ENCODE data around the gene SIM1. TPM values are rescaled to one million over a fixed set of nuclear protein-coding genes. Genes with fewer than 3 reads are reported as not detected.

SIM1 gene
- total and polyA plus RNA-seq, 5 experiments from 2014 or later = not detected

DNA sequence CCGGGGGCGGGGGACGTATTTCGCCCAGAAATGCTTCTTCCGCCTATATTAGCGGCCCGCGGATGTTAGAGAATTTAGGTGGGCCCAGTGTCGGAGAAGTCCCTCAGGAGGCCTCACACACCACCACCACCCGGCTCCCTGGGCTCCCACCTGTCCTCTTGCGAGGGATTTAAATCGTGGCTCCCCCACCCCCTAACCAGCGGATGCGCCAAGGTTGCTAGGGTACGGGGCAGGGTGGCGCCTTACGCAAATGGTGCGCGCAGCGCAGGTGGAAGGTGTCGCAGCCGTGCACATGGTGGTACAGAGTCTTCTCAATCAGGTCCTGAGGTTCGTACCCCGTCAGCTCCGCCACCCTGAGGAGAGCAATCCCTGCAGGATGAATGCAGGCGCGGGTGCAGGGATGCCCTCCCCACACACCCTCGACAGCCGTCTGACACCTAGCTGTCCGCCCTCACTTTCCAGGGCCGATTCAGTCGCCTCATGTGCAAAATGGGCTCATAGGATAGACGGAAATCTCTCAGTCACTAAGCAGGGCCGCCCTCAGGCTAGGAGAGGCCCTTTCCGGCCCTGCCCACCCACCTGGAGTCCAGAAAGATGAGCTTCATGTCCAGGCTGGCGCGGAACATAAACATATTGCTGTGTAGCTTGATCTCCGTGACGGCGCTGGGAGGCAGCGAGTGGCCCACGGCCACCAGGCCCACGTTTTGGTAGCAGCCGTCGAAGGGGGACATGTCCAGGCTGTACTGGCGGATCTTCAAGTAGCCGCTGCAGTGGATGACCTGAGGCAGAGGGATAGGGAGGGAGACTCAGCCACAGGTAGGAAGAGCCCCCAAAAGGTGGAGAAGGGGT lies 16.6 kb downstream of the SIM1 start:
- peak overlapping the region in 1 of 10 donors; percentile 85 for H3K27ac Mint-ChIP-seq
- POLR2A ChIA-PET = no interaction called here
- peaks cover 0 to 10% (median 0%) of the 10 kb centered on the region in 9 donors for H3K9me3 Mint-ChIP-seq
- peaks cover 22 to 55% (median 46%) of the 10 kb centered on the region in 5 donors for H3K27me3 Mint-ChIP-seq
- H3K4me3 Mint-ChIP-seq = no peak overlapping the region
- DNase-seq = no peak
- no peak for ATAC-seq
- H3K36me3 Mint-ChIP-seq = peaks cover 0 to 9% (median 4%) of the 10 kb centered on the region in 3 donors
- peaks cover 0 to 12% (median 9%) of the 10 kb centered on the region in 4 donors for H3K4me1 Mint-ChIP-seq

DNA sequence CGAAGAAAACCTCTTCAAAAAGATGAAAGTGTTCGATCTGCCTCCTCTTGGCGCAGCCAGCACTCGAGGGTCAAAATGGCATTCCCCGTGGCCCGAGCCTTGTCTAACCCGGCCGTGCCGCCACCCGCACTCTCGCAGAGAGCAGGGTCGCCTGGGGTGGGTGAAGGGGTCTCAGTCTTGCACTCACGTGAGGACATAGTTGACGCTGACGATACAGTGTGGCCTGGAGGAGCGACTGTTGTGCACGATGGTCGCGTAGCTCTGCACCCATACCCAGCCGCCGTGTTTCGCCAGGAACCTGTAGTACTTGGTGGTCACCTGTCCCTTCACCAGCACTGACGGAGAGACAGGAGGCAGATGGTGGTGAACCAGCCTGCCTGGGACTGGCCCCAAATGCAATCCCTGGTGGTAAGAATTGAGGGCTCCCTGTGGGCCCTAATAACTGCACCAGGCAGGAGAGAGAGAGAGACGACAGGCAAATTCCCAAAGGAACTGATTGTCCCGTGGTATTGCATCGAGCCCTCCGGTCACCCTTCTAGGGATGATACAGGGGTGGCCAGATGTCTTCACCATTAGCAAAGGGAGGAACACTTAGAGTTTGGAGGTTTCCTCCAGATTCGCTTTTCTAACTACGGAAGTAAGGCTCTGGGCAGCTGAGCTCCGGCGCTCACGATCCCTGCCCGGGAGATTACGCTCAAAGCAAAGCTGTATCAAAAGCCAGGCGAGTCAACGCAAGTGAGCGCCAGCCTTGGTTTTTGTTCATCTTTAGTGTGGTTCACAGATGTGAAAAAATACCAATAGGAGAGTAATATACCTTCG lies 17.4 kb downstream of the SIM1 start:
- Mint-ChIP-seq H3K4me1 (peaks cover 0 to 12% (median 9%) of the 10 kb centered on the region in 4 donors), H3K4me3 (peak overlapping the region in 3 of 10 donors; percentile 5 to 20 (median 18)), H3K36me3 (peaks cover 0 to 4% (median 4%) of the 10 kb centered on the region in 3 donors), H3K9me3 (peaks cover 0 to 7% (median 0%) of the 10 kb centered on the region in 9 donors), H3K27me3 (peaks cover 22 to 57% (median 46%) of the 10 kb centered on the region in 5 donors), H3K27ac (no peak overlapping the region)
- no peak for ATAC-seq
- POLR2A ChIA-PET = no interaction called here
- no peak for DNase-seq

- ATAC-seq (no peak), DNase-seq (no peak)
- Mint-ChIP-seq H3K27me3 (peaks cover 27 to 62% (median 49%) of the 10 kb centered on the region in 5 donors), H3K9me3 (peaks cover 0 to 7% (median 0%) of the 10 kb centered on the region in 9 donors), H3K36me3 (peaks cover 0 to 4% (median 4%) of the 10 kb centered on the region in 3 donors), H3K27ac (no peak overlapping the region), H3K4me1 (peaks cover 0 to 12% (median 9%) of the 10 kb centered on the region in 4 donors), H3K4me3 (peak overlapping the region in 3 of 10 donors; percentile 5 to 50 (median 20))
- POLR2A ChIA-PET = no interaction called here
Observed at GRCh38 chr6:100446115-100447080, 18.3 kb downstream of the SIM1 start.

GRCh38 chr6:100445512-100445911 lies 19.2 kb downstream of the SIM1 start:
- ATAC-seq = no peak
- peaks cover 27 to 70% (median 52%) of the 10 kb centered on the region in 5 donors for H3K27me3 Mint-ChIP-seq
- POLR2A ChIA-PET = no interaction called here
- no peak overlapping the region for H3K4me3 Mint-ChIP-seq
- H3K27ac Mint-ChIP-seq = no peak overlapping the region
- peaks cover 0 to 4% (median 4%) of the 10 kb centered on the region in 3 donors for H3K36me3 Mint-ChIP-seq
- no peak for DNase-seq
- H3K9me3 Mint-ChIP-seq = peaks cover 0 to 7% (median 0%) of the 10 kb centered on the region in 9 donors
- peaks cover 0 to 12% (median 9%) of the 10 kb centered on the region in 4 donors for H3K4me1 Mint-ChIP-seq

GRCh38 chr6:100440935-100441334 lies 23.8 kb downstream of the SIM1 start:
- no peak overlapping the region for H3K27ac Mint-ChIP-seq
- peaks cover 15 to 75% (median 31%) of the 10 kb centered on the region in 5 donors for H3K27me3 Mint-ChIP-seq
- H3K4me3 Mint-ChIP-seq = no peak overlapping the region
- peaks cover 0 to 3% (median 0%) of the 10 kb centered on the region in 3 donors for H3K36me3 Mint-ChIP-seq
- H3K4me1 Mint-ChIP-seq = no peaks in the 10 kb centered on the region
- POLR2A ChIA-PET = no interaction called here
- no peaks in the 10 kb centered on the region for H3K9me3 Mint-ChIP-seq
- DNase-seq (no peak), ATAC-seq (no peak)

GRCh38 chr6:100435299-100435698 lies 29.4 kb downstream of the SIM1 start:
- peaks cover 12 to 61% (median 39%) of the 10 kb centered on the region in 5 donors for H3K27me3 Mint-ChIP-seq

GRCh38 chr6:100433726-100434435 lies 30.8 kb downstream of the SIM1 start:
- H3K9me3 Mint-ChIP-seq = peaks cover 0 to 2% (median 0%) of the 10 kb centered on the region in 9 donors

More at GRCh38 chr6:100435299-100435698, 29.4 kb downstream of the SIM1 start:
- Mint-ChIP-seq H3K4me1 (no peaks in the 10 kb centered on the region), H3K36me3 (peaks cover 0 to 3% (median 0%) of the 10 kb centered on the region in 3 donors), H3K27ac (no peak overlapping the region), H3K9me3 (peaks cover 0 to 2% (median 0%) of the 10 kb centered on the region in 9 donors), H3K4me3 (no peak overlapping the region)
- DNase-seq = no peak
- POLR2A ChIA-PET = no interaction called here
- ATAC-seq = no peak

DNA sequence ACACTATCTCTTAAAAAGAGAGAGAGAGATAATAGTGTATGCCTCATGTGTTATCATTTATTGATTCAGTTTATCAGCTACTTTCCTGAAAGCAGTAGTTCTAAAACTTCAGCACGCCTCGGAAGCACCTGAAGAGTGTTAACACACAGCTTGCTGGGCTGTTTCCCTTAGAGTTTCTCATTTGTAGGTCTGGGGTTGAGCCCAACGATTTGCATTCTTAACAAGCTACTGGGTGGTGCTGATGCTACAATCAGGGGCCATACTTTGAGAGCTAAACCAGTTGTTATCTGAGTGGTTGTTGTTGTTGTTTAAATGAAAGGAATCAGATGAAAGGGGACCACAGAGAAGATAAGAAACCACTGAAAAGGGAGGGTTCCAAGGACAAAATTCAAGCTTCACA lies 32.6 kb downstream of the SIM1 start:
- H3K4me3 Mint-ChIP-seq = no peak overlapping the region
- H3K9me3 Mint-ChIP-seq = peaks cover 0 to 2% (median 0%) of the 10 kb centered on the region in 9 donors
- H3K4me1 Mint-ChIP-seq = no peaks in the 10 kb centered on the region
- no peak for ATAC-seq
- POLR2A ChIA-PET = no interaction called here
- H3K36me3 Mint-ChIP-seq = no peaks in the 10 kb centered on the region
- H3K27ac Mint-ChIP-seq = no peak overlapping the region
- DNase-seq = no peak
- peaks cover 12 to 40% (median 27%) of the 10 kb centered on the region in 5 donors for H3K27me3 Mint-ChIP-seq

More at GRCh38 chr6:100433726-100434435, 30.8 kb downstream of the SIM1 start:
- Mint-ChIP-seq H3K4me3 (no peak overlapping the region), H3K27me3 (peaks cover 9 to 52% (median 37%) of the 10 kb centered on the region in 5 donors), H3K36me3 (peaks cover 0 to 3% (median 0%) of the 10 kb centered on the region in 3 donors), H3K27ac (no peak overlapping the region), H3K4me1 (no peaks in the 10 kb centered on the region)
- DNase-seq (no peak), ATAC-seq (no peak)
- POLR2A ChIA-PET = no interaction called here

- H3K36me3 Mint-ChIP-seq = no peaks in the 10 kb centered on the region
- no peak overlapping the region for H3K4me3 Mint-ChIP-seq
- no peak for ATAC-seq
- POLR2A ChIA-PET = no interaction called here
- no peak overlapping the region for H3K27ac Mint-ChIP-seq
- H3K4me1 Mint-ChIP-seq = no peaks in the 10 kb centered on the region
- DNase-seq = no peak
- H3K9me3 Mint-ChIP-seq = peaks cover 0 to 2% (median 0%) of the 10 kb centered on the region in 9 donors
- peaks cover 10 to 47% (median 28%) of the 10 kb centered on the region in 5 donors for H3K27me3 Mint-ChIP-seq
Observed at GRCh38 chr6:100430962-100431361, 33.8 kb downstream of the SIM1 start.

DNA sequence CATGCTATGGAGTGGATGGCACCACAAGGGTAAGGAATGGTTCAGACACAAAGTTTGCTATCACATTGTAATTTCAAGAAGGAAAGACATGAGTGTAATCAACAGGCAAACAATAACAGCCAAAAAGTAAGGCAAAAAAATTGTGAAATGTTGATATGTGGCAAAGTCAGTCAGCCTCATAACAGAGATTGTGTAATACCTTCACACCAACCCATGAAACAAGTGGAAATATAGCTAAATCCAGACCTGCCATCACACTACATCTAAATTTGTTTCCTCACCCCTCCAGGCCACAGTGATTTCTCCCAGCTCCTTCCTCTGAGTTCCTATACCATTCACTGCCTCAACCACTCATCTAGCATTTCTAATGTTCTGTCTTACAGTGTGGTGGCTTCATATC lies 37.3 kb downstream of the SIM1 start:
- ATAC-seq = no peak
- no peaks in the 10 kb centered on the region for H3K4me1 Mint-ChIP-seq
- peaks cover 3 to 28% (median 11%) of the 10 kb centered on the region in 5 donors for H3K27me3 Mint-ChIP-seq
- no peak overlapping the region for H3K27ac Mint-ChIP-seq
- POLR2A ChIA-PET = no interaction called here
- H3K36me3 Mint-ChIP-seq = no peaks in the 10 kb centered on the region
- no peak overlapping the region for H3K4me3 Mint-ChIP-seq
- no peaks in the 10 kb centered on the region for H3K9me3 Mint-ChIP-seq
- DNase-seq = no peak

GRCh38 chr6:100426744-100427338 lies 37.9 kb downstream of the SIM1 start:
- Mint-ChIP-seq H3K36me3 (no peaks in the 10 kb centered on the region), H3K4me1 (no peaks in the 10 kb centered on the region), H3K27ac (no peak overlapping the region), H3K9me3 (no peaks in the 10 kb centered on the region), H3K27me3 (peaks cover 0 to 23% (median 9%) of the 10 kb centered on the region in 5 donors), H3K4me3 (no peak overlapping the region)
- POLR2A ChIA-PET = no interaction called here
- ATAC-seq (no peak), DNase-seq (no peak)

Measured in naive thymus-derived CD8-positive, alpha-beta T cell (primary cell).